B cell (primary cell): Measurements from ENCODE around the gene AURKA.

Experiments used
- EZH2 ChIP-seq: IDR thresholded peaks from 2 replicates; pipeline ENCODE4 v1.6.1; 2012; ENCODE audit warnings: borderline replicate concordance, low read depth, mild to moderate bottlenecking, moderate library complexity, low read length; ENCODE audit not compliant: insufficient read depth, poor library complexity, severe bottlenecking
- TF ChIP-seq, protein P1 (sequence below): fragments of 200-600 bp; IDR thresholded peaks from one replicate; pipeline ENCODE4 v1.8.0; 2022; ENCODE audit warnings: antibody characterized with exemption, mild to moderate bottlenecking

DNA sequence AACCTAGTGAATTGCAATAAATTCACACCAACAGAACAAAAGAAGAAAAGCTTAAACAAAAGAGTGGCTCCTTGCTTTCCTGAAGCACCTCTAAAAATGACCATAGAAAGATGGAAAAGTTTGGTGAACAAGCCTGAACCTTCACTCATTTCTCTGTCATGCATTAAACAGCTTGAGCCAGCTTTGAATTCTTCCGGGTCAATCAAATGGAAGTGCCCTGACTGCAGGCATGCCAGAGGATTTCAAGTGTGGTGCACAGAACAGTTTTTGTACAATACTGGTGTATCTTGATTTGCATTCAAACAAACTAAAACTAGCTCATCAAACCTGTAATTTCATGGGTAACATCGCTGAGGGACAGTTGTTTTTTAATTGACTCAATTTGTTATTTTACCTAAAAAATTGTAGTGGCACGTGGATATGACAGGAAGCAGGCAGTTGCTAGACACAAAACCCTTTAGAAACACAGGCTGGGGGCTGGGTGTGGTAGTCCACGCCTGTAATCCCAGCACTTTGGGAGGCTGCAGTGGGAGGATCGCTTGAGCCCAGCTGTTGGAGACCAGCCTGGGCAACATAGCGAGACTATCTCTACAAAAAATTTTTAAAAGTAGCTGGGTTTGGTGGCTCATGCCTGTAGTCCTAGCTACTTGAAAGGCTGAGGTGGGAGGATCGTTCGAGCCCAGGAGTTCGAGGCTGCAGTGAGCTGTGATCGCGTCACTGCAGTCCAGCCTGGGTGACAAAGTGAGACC lies 29.1 kb upstream of the AURKA start:
- TF ChIP-seq, protein P1, sequence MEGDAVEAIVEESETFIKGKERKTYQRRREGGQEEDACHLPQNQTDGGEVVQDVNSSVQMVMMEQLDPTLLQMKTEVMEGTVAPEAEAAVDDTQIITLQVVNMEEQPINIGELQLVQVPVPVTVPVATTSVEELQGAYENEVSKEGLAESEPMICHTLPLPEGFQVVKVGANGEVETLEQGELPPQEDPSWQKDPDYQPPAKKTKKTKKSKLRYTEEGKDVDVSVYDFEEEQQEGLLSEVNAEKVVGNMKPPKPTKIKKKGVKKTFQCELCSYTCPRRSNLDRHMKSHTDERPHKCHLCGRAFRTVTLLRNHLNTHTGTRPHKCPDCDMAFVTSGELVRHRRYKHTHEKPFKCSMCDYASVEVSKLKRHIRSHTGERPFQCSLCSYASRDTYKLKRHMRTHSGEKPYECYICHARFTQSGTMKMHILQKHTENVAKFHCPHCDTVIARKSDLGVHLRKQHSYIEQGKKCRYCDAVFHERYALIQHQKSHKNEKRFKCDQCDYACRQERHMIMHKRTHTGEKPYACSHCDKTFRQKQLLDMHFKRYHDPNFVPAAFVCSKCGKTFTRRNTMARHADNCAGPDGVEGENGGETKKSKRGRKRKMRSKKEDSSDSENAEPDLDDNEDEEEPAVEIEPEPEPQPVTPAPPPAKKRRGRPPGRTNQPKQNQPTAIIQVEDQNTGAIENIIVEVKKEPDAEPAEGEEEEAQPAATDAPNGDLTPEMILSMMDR, result no peak
- no peak for TF ChIP-seq EZH2
